Spleen (tissue), 11 donors: Measurements from ENCODE around the gene CARD19. TPM values are rescaled to one million over a fixed set of nuclear protein-coding genes. Genes with fewer than 3 reads are reported as not detected.

Experiments used
- DNase-seq: peaks from one replicate; pipeline ENCODE4 v3.0.0-alpha.2; 2020
- H3K27ac ChIP-seq, 8 donors: fragments of 200-600 bp; sonication (generic) in 7 of 8; 1 replicate in 4 of 8; 2 replicates in 4 of 8; pipeline versions ENCODE4 v1.5.0 to v1.8.0; 2016 to 2021; ENCODE audit warnings: inconsistent platforms in 4 of 8, mild to moderate bottlenecking in 4 of 8, moderate library complexity in 1 of 8
- H3K27me3 ChIP-seq, 7 donors: fragments of 200-600 bp; sonication (generic) in 6 of 7; replicated peaks in 1 of 7; 1 replicate in 4 of 7; 2 replicates in 3 of 7; pipeline versions ENCODE4 v1.5.0 to v1.8.0; 2016 to 2021; ENCODE audit warnings: inconsistent platforms in 3 of 7, mild to moderate bottlenecking in 1 of 7
- H3K36me3 ChIP-seq, 6 donors: fragments of 200-600 bp; sonication (generic) in 5 of 6; 1 replicate in 4 of 6; 2 replicates in 2 of 6; pipeline versions ENCODE4 v1.5.0 to v1.8.0; 2016 to 2021; ENCODE audit warnings: inconsistent platforms in 2 of 6
- H3K4me1 ChIP-seq, 6 donors: fragments of 200-600 bp; sonication (generic) in 5 of 6; 1 replicate in 3 of 6; 2 replicates in 3 of 6; pipeline versions ENCODE4 v1.5.0 to v1.8.0; 2016 to 2021; ENCODE audit warnings: inconsistent platforms in 3 of 6
- H3K4me3 ChIP-seq, 8 donors: fragments of 200-600 bp; sonication (generic) in 7 of 8; 1 replicate in 4 of 8; 2 replicates in 4 of 8; pipeline versions ENCODE4 v1.5.0 to v1.8.0; 2016 to 2021; ENCODE audit warnings: inconsistent platforms in 4 of 8, mild to moderate bottlenecking in 4 of 8, moderate library complexity in 2 of 8
- H3K9me3 ChIP-seq, 8 donors: fragments of 200-600 bp; sonication (generic) in 7 of 8; 1 replicate in 4 of 8; 2 replicates in 4 of 8; pipeline versions ENCODE4 v1.5.0 to v1.8.0; 2016 to 2021; ENCODE audit warnings: inconsistent platforms in 4 of 8
- POLR2A ChIP-seq, 3 donors: fragments of 450-650 bp; IDR thresholded peaks; one replicate each; pipeline ENCODE4 v1.5.1; 2017; ENCODE audit warnings: antibody characterized with exemption in 3 of 3, mild to moderate bottlenecking in 1 of 3
- POLR2AphosphoS5 ChIP-seq, 3 donors: sonication (generic); formaldehyde crosslinking; IDR thresholded peaks; one replicate each; pipeline ENCODE4 v1.5.1; 2017; ENCODE audit warnings: antibody characterized with exemption in 3 of 3
- WGBS, 5 donors: extraction: QIAGEN DNeasy Blood & Tissue Kit in 3 of 5; methylation state at CpG; one replicate each; pipeline versions ENCODE4 v1.1.5 to v1.1.7; 2013 to 2018; 5-methylcytosine and 5-hydroxymethylcytosine counted together
- intact Hi-C: fragments of 100-400 bp; cut with DNase I; formaldehyde crosslinking; loops from one replicate; pipeline ENCODE4 v1.15.0; 2023; ENCODE audit warnings: low total_unique reads
- polyA plus RNA-seq, 3 donors: library from polyadenylated mRNA; stranded (reverse); fragments of 200-250 nt; gene quantifications; one replicate each; pipeline ENCODE4 v1.2.1, GENCODE V29; 2013
- total RNA-seq, 7 donors: library from RNA; depleted of rRNA in 3 of 7; stranded (reverse); fragments of >200 nt in 3 of 7; fragmentation: NEBNext Ultra II Directional in 4 of 7; extraction: Animal tissue kit (Norgen Biotek cat#: 25700) in 4 of 7; gene quantifications; one replicate each; pipeline versions ENCODE4 v1.1.0 to v1.2.1, GENCODE V29; 2016 to 2021
- TF ChIP-seq, protein P1 (sequence below), 11 experiments: fragments of 200-600 bp in 7 of 11; fragments of 450-650 bp in 4 of 11; sonication (generic) in 4 of 11; IDR thresholded peaks in 8 of 11; conservative IDR thresholded peaks in 3 of 11; 1 replicate in 7 of 11; 2 replicates in 4 of 11; pipeline versions ENCODE4 v1.4.0 to v1.8.0; 2016 to 2021; ENCODE audit warnings: antibody characterized with exemption in 11 of 11, inconsistent platforms in 4 of 11, mild to moderate bottlenecking in 1 of 11
- donor health status: healthy with polysubstance abuse.
- donor health status: DM: no; HTN: no; CAD: no; lungs with moderate emphysema.
- donor health status: DM: no; HTN: no; CAD: no.
- donor health status: Bipolar disorder and iron deficiency.
- donor health status: healthy.
- donor health status: DM: no; HTN: no; CAD: no.
- donor health status: DM: yes; HTN: yes; CAD: no.

CARD19 gene
- total and polyA plus RNA-seq, 10 donors: 21.7 to 78.8 (median 39.2) TPM

DNA sequence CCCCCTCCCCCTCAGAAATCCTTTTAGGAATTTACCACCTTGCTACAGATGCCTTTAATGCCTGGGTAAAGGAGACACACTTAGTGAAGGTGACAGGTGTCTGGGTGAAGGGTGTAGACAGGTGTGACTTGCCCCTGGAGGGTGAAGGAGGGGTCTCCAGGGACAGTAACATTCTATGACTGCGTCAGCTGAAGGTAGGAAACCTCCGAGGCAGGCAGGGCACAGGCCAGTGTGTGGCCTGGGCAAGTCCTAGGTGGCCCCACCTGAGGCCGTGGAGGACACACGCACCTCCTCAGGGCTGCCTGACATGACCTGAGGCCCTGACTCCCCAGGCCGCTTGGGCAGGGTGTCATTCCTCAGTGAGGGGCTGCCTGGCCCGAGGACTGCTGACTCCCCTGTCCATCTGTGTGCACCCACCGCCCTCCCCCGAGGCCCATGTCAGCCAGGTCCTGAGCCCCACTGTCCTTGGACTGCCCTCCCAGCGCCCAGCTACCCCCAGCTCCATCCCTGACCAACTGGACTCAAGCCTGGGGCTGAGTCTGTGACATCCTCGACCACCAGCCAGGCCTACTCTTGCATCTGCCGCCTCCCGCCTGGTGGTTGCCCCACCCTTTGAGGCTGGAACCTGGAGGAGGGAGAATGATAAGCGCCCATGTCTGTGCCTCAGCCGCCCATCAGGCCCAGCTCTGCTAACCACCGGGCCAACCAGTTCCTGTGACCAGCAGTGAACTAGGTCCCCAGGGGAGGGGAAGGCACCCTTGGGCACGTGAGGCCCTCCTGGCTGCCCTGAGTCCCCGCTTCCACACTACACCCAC lies 18.4 kb downstream of the CARD19 start:
- H3K9me3 ChIP-seq: no peaks in the 10 kb centered on the region
- peak; percentile 83 for DNase-seq
- peak overlapping the region in 7 of 8 donors; percentile 52 to 96 (median 88) for H3K27ac ChIP-seq
- peak overlapping the region in 1 of 8 donors; percentile 60 for H3K4me3 ChIP-seq
- H3K36me3 ChIP-seq: peaks cover 0 to 55% (median 13%) of the 10 kb centered on the region in 6 donors
- H3K4me1 ChIP-seq: peaks cover 16 to 98% (median 61%) of the 10 kb centered on the region in 6 donors
- H3K27me3 ChIP-seq: no peaks in the 10 kb centered on the region
- TF ChIP-seq POLR2A (IDR thresholded peaks at IDR 0.05) (no peak), POLR2AphosphoS5 (IDR thresholded peaks at IDR 0.05) (no peak)
- TF ChIP-seq, protein P1, sequence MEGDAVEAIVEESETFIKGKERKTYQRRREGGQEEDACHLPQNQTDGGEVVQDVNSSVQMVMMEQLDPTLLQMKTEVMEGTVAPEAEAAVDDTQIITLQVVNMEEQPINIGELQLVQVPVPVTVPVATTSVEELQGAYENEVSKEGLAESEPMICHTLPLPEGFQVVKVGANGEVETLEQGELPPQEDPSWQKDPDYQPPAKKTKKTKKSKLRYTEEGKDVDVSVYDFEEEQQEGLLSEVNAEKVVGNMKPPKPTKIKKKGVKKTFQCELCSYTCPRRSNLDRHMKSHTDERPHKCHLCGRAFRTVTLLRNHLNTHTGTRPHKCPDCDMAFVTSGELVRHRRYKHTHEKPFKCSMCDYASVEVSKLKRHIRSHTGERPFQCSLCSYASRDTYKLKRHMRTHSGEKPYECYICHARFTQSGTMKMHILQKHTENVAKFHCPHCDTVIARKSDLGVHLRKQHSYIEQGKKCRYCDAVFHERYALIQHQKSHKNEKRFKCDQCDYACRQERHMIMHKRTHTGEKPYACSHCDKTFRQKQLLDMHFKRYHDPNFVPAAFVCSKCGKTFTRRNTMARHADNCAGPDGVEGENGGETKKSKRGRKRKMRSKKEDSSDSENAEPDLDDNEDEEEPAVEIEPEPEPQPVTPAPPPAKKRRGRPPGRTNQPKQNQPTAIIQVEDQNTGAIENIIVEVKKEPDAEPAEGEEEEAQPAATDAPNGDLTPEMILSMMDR (IDR thresholded peaks at IDR 0.05 in 8 of 11, conservative IDR thresholded peaks at IDR 0.05 in 3 of 11): no peak
- 57 to 85% (median 75%) methylated on average over 12 to 17 of the region's 17 CpGs for WGBS, 5 donors
- intact Hi-C loops: no loop called here

DNA sequence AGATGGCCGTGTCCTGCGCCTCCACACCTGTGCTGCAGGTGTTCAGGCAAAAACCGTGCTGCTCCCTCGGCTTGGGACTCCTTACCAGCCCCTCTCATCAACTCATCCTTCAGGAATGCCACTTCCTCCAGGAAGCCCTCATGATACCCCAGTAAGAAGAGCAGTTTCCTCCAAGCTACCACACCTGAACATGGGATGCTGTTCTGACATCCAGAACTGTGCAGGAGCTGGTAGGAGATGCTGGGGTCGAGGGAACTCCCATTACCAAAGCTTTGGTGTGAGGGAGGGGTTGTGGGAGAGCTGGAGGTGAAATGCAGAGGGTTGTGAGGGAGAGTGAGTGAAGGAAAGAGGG lies 18.9 kb downstream of the CARD19 start:
- Histone ChIP-seq H3K4me3 (peak overlapping the region in 1 of 8 donors; percentile 60), H3K4me1 (peaks cover 15 to 98% (median 61%) of the 10 kb centered on the region in 6 donors), H3K27me3 (no peaks in the 10 kb centered on the region), H3K27ac (peak overlapping the region in 7 of 8 donors; percentile 41 to 96 (median 88)), H3K9me3 (no peaks in the 10 kb centered on the region), H3K36me3 (peaks cover 0 to 49% (median 13%) of the 10 kb centered on the region in 6 donors)
- intact Hi-C loops: no loop called here
- TF ChIP-seq POLR2A (IDR thresholded peaks at IDR 0.05) (no peak), POLR2AphosphoS5 (IDR thresholded peaks at IDR 0.05) (no peak)
- TF ChIP-seq, protein P1 (IDR thresholded peaks at IDR 0.05 in 8 of 11, conservative IDR thresholded peaks at IDR 0.05 in 3 of 11): no peak
- 60 to 83% (median 69%) methylated on average over 5 of the region's 5 CpGs for WGBS, 5 donors
- DNase-seq: no peak

DNA sequence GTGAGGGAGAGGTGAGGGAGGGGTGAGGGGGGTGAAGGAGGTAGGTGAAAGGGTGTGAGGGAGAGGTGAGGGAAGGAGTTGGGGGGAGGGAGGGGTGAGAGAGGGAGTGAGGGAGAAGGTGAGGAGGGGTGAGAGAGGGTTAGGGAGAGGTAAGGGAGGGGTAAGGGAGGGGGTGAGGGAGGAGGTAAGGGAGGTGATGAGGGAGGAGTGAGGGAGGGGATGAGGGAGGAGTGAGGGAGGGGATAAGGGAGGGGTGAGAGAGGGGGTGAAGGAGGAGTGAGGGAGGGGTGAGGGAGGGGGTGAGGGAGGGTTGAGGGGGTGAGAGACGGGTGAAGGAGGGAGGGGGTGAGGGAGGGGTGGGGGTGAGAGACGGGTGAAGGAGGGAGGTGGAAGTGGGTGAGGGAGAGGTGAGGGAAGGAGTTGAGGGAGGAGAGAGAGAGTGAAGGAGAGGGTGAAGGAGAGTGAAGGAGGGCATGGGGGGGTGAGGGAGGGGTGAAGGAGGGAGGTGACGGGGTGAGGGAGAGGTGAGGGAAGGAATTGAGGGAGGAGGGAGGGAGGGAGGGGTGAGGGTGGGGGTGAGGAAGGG lies 19.6 kb downstream of the CARD19 start:
- H3K27me3 ChIP-seq: no peaks in the 10 kb centered on the region
- intact Hi-C loops: no loop called here
- no peaks in the 10 kb centered on the region for H3K9me3 ChIP-seq
- H3K27ac ChIP-seq: peak overlapping the region in 5 of 8 donors; percentile 88 to 96 (median 91)
- peak overlapping the region in 1 of 8 donors; percentile 60 for H3K4me3 ChIP-seq
- WGBS, 5 donors: 8 to 17% (median 11%) methylated on average over 3 of the region's 3 CpGs
- no peak for DNase-seq
- H3K4me1 ChIP-seq: peaks cover 17 to 98% (median 61%) of the 10 kb centered on the region in 6 donors
- H3K36me3 ChIP-seq: peaks cover 0 to 47% (median 10%) of the 10 kb centered on the region in 6 donors
- TF ChIP-seq, protein P1 (IDR thresholded peaks at IDR 0.05 in 8 of 11, conservative IDR thresholded peaks at IDR 0.05 in 3 of 11): no peak
- TF ChIP-seq POLR2AphosphoS5 (IDR thresholded peaks at IDR 0.05) (no peak), POLR2A (IDR thresholded peaks at IDR 0.05) (no peak)
